Right kidney (tissue), 1 donor: Measurements from ENCODE around the gene REXO5.
"Not testable (repeated sequence)": the region's sequence is repeated elsewhere in the genome, so short reads cannot be mapped to it uniquely, and the experiment has no call there.

Experiments used
- DNase-seq: peaks from one replicate; pipeline ENCODE4 v3.0.0-alpha.2; 2016

REXO5 gene

GRCh38 chr16:20803192-20803560 is 3.2 kb upstream of the REXO5 start:
- DNase-seq: no peak

- DNase-seq: no peak
Measured at GRCh38 chr16:20803561-20804214, 2.6 kb upstream of the REXO5 start.

GRCh38 chr16:20805684-20806167 is 601 bp upstream of the REXO5 start:
- DNase-seq: not testable (repeated sequence)

GRCh38 chr16:20807862-20808261 is 1.5 kb downstream of the REXO5 start:
- no peak for DNase-seq

GRCh38 chr16:20811889-20812439 is 5.6 kb downstream of the REXO5 start:
- no peak for DNase-seq

GRCh38 chr16:20812510-20812909 is 6.2 kb downstream of the REXO5 start:
- no peak for DNase-seq

GRCh38 chr16:20814784-20815183 is 8.5 kb downstream of the REXO5 start:
- no peak for DNase-seq

- DNase-seq: no peak
Measured at GRCh38 chr16:20818929-20819585, 12.7 kb downstream of the REXO5 start.

- no peak for DNase-seq
Measured at GRCh38 chr16:20821682-20822081, 15.4 kb downstream of the REXO5 start.

GRCh38 chr16:20822521-20823325 is 16.4 kb downstream of the REXO5 start:
- DNase-seq: no peak

- no peak for DNase-seq
Measured at GRCh38 chr16:20826039-20826566, 19.8 kb downstream of the REXO5 start.

- DNase-seq: no peak
Measured at GRCh38 chr16:20829536-20829935, 23.2 kb downstream of the REXO5 start.

- no peak for DNase-seq
Measured at GRCh38 chr16:20830372-20830771, 24.0 kb downstream of the REXO5 start.

- DNase-seq: no peak
Measured at GRCh38 chr16:20833086-20833485, 26.8 kb downstream of the REXO5 start.

GRCh38 chr16:20838240-20838639 is 31.9 kb downstream of the REXO5 start:
- DNase-seq: no peak

- no peak for DNase-seq
Measured at GRCh38 chr16:20839504-20839903, 33.2 kb downstream of the REXO5 start.

GRCh38 chr16:20844054-20844453 is 37.7 kb downstream of the REXO5 start:
- no peak for DNase-seq

- no peak for DNase-seq
Measured at GRCh38 chr16:20844588-20844987, 38.3 kb downstream of the REXO5 start.

- no peak for DNase-seq
Measured at GRCh38 chr16:20846030-20846429, 39.7 kb downstream of the REXO5 start.

- no peak for DNase-seq
Measured at GRCh38 chr16:20846551-20846950, 40.2 kb downstream of the REXO5 start.

GRCh38 chr16:20847550-20847949 is 41.2 kb downstream of the REXO5 start:
- no peak for DNase-seq

- DNase-seq: peak; percentile 53
Measured at GRCh38 chr16:20849589-20850390, 43.5 kb downstream of the REXO5 start.
